ENCODE results near the gene NXN. TPM values are rescaled to one million over a fixed set of nuclear protein-coding genes. Genes with fewer than 3 reads are reported as not detected.
"Not testable (repeated sequence)": the region's sequence is repeated elsewhere in the genome, so short reads cannot be mapped to it uniquely, and the experiment has no call there.

The NXN gene
- total and polyA plus RNA-seq, 2 donors (not counting 1 experiment from before 2014, with no cell fraction given) = 0.04 to 0.17 TPM

DNA sequence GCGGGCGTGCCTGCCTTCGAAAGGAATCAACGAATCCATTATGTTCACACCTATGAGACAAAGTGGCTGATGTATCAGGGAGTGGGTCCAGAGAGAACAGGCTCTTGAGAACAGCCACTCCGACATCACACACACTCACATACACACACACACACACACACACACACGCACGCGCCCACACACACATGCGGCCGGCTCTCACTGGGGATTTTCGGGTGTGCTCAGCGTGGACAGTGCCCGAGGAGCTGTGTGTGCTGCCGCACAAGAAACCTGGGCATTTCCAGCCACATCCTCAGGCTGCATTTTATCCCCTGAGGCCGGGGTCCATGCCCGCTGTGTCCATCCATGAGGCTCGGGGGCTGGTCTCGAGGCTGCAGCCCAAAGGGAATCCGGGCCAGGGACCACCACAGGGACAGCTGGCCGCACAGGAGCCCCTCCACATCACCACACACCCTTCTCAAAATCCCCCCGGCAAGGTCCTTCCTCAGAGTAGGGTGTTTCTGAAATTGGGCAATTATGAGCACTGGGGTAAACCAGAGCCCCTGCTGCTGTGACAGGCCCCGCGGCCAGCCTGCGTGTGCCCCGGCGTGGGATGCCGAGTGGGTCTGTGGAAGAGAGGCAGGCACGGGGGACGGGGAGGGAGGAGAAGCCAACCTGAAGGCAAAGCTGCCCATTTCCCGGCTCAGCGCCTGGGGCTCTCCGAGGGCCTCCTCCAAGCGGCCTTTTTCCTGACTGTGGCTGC, 172.6 kb downstream of the NXN start:
- no peak overlapping the region for H2AFZ ChIP-seq (ENCODE audit: insufficient read depth, low read depth, low read length, poor library complexity, severe bottlenecking)
- H3K27ac Mint-ChIP-seq = no peak overlapping the region
- H3K9me3 Mint-ChIP-seq (ENCODE audit: insufficient read depth) = no peaks in the 10 kb centered on the region
- TF ChIP-seq, protein P1, sequence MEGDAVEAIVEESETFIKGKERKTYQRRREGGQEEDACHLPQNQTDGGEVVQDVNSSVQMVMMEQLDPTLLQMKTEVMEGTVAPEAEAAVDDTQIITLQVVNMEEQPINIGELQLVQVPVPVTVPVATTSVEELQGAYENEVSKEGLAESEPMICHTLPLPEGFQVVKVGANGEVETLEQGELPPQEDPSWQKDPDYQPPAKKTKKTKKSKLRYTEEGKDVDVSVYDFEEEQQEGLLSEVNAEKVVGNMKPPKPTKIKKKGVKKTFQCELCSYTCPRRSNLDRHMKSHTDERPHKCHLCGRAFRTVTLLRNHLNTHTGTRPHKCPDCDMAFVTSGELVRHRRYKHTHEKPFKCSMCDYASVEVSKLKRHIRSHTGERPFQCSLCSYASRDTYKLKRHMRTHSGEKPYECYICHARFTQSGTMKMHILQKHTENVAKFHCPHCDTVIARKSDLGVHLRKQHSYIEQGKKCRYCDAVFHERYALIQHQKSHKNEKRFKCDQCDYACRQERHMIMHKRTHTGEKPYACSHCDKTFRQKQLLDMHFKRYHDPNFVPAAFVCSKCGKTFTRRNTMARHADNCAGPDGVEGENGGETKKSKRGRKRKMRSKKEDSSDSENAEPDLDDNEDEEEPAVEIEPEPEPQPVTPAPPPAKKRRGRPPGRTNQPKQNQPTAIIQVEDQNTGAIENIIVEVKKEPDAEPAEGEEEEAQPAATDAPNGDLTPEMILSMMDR (IDR thresholded peaks at IDR 0.05) = no peak
- no peak for TF ChIP-seq EZH2 (IDR thresholded peaks at IDR 0.05; ENCODE audit: borderline replicate concordance, insufficient read depth, low read depth, low read length, poor library complexity, severe bottlenecking)
- peaks cover 0 to 2% (median 0%) of the 10 kb centered on the region in 4 experiments for H3K27me3 ChIP-seq (replicated peaks in 1 of 4; ENCODE audit: control extremely low read depth in 1 of 4, control insufficient read depth in 3 of 4, insufficient read depth in 4 of 4, low read length in 3 of 4)
- no peak overlapping the region for H3K4me3 ChIP-seq (ENCODE audit: control extremely low read depth in 1 of 5, extremely low read depth in 1 of 5, insufficient read depth in 1 of 5, low read depth in 2 of 5, low read length in 4 of 5)
- ATAC-seq (ENCODE audit: low read depth) (no peak), DNase-seq (no peak)
- H3K36me3 ChIP-seq (replicated peaks in 1 of 2; ENCODE audit: control extremely low read depth in 1 of 2, control insufficient read depth in 1 of 2, extremely low read depth in 1 of 2, insufficient read depth in 2 of 2, low read length in 1 of 2) = no peaks in the 10 kb centered on the region
- no peak overlapping the region for H3K4me3 Mint-ChIP-seq
- no peaks in the 10 kb centered on the region for H3K4me1 ChIP-seq (ENCODE audit: control insufficient read depth in 2 of 2, insufficient read depth in 2 of 2, low read length in 2 of 2)
- no peak overlapping the region for H3K27ac ChIP-seq (ENCODE audit: low read length in 2 of 2)
- H3K9me3 ChIP-seq (ENCODE audit: control extremely low read depth in 1 of 3, control insufficient read depth in 2 of 3, insufficient read depth in 1 of 3, low read length in 2 of 3) = peaks cover 0 to 3% (median 0%) of the 10 kb centered on the region in 3 donors
- no peaks in the 10 kb centered on the region for H4K20me1 ChIP-seq (ENCODE audit: control insufficient read depth, insufficient read depth, low read length, poor library complexity, severe bottlenecking)
- H3K4me1 Mint-ChIP-seq = no peaks in the 10 kb centered on the region
- no peak overlapping the region for H3K4me2 ChIP-seq (replicated peaks; ENCODE audit: low read depth, low read length, poor library complexity, severe bottlenecking)
- CTCF ChIA-PET = no interaction called here
- WGBS (ENCODE audit: insufficient coverage) = 87% methylated on average over 29 of the region's 33 CpGs
- intact Hi-C loops (cut with micrococcal nuclease) = no loop called here
- POLR2A ChIA-PET = no interaction called here
- no peak overlapping the region for H3K9ac ChIP-seq (ENCODE audit: low read length)
- H3K79me2 ChIP-seq (ENCODE audit: control insufficient read depth, insufficient read depth, low read length) = no peaks in the 10 kb centered on the region
- H3K27me3 Mint-ChIP-seq = no peaks in the 10 kb centered on the region

DNA sequence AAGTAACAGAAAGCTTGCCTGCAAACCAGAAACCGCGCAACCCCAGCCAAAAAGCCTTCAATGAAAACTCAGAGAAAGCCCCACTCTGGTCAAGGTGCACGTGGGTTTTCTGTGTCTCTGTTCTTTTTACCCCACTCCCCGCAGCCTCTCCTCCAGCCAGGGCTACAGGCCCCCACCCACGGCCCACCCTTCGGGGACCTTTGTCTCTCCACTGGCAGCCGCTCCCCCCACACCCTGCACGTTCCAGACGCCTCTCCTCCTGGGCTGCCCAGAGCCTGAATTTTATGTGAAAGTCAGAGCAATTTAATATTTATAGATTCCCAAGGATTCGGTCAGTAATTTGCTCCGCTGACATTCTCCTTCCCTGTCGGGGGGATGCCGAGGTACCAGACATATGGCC, 173.2 kb downstream of the NXN start:
- CTCF ChIA-PET = no interaction called here

DNA sequence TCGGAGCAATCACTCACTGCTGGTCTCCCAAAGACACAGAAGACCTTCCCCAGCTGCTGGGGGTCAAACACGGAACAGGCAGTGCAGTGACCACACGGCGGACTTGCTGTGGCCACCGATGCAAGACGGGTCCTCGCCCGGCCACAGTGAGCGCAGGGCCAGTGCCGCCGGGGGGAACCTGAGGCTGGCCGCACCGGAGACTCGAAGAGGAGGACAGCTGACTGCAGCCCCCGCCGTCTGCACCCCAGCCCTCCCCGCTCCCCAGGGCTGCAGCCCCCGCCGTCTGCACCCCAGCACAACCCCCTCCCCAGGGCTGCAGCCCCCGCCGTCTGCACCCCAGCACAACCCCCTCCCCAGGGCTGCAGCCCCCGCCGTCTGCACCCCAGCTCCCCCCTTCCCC, 173.7 kb downstream of the NXN start:
- ATAC-seq (ENCODE audit: low read depth); H3K4me1 Mint-ChIP-seq; H3K4me1 ChIP-seq (ENCODE audit: control insufficient read depth in 2 of 2, insufficient read depth in 2 of 2, low read length in 2 of 2); POLR2A ChIA-PET; H3K36me3 ChIP-seq (replicated peaks in 1 of 2; ENCODE audit: control extremely low read depth in 1 of 2, control insufficient read depth in 1 of 2, extremely low read depth in 1 of 2, insufficient read depth in 2 of 2, low read length in 1 of 2); H3K9me3 ChIP-seq (ENCODE audit: control extremely low read depth in 1 of 3, control insufficient read depth in 2 of 3, insufficient read depth in 1 of 3, low read length in 2 of 3); H3K4me3 Mint-ChIP-seq; H3K79me2 ChIP-seq (ENCODE audit: control insufficient read depth, insufficient read depth, low read length); H3K9me3 Mint-ChIP-seq (ENCODE audit: insufficient read depth); H3K27me3 Mint-ChIP-seq; CTCF ChIA-PET; H4K20me1 ChIP-seq (ENCODE audit: control insufficient read depth, insufficient read depth, low read length, poor library complexity, severe bottlenecking); H3K4me3 ChIP-seq (ENCODE audit: control extremely low read depth in 1 of 5, extremely low read depth in 1 of 5, insufficient read depth in 1 of 5, low read depth in 2 of 5, low read length in 4 of 5); H3K27ac ChIP-seq (ENCODE audit: low read length in 2 of 2); H3K27ac Mint-ChIP-seq; DNase-seq; H3K4me2 ChIP-seq (replicated peaks; ENCODE audit: low read depth, low read length, poor library complexity, severe bottlenecking); H3K9ac ChIP-seq (ENCODE audit: low read length); H3K27me3 ChIP-seq (replicated peaks in 1 of 4; ENCODE audit: control extremely low read depth in 1 of 4, control insufficient read depth in 3 of 4, insufficient read depth in 4 of 4, low read length in 3 of 4); intact Hi-C loops (cut with micrococcal nuclease); H2AFZ ChIP-seq (ENCODE audit: insufficient read depth, low read depth, low read length, poor library complexity, severe bottlenecking): not testable (repeated sequence)
- WGBS (ENCODE audit: insufficient coverage) = 92% methylated on average over 10 of the region's 23 CpGs

More for the DNA sequence above, 173.2 kb downstream of the NXN start:
- DNase-seq (no peak), ATAC-seq (ENCODE audit: low read depth) (no peak)
- H3K27ac Mint-ChIP-seq = no peak overlapping the region
- Histone ChIP-seq H3K27me3 (replicated peaks in 1 of 4; ENCODE audit: control extremely low read depth in 1 of 4, control insufficient read depth in 3 of 4, insufficient read depth in 4 of 4, low read length in 3 of 4) (peaks cover 0 to 2% (median 0%) of the 10 kb centered on the region in 4 experiments), H3K9me3 (ENCODE audit: control extremely low read depth in 1 of 3, control insufficient read depth in 2 of 3, insufficient read depth in 1 of 3, low read length in 2 of 3) (peaks cover 0 to 3% (median 0%) of the 10 kb centered on the region in 3 donors), H3K27ac (ENCODE audit: low read length in 2 of 2) (no peak overlapping the region), H2AFZ (ENCODE audit: insufficient read depth, low read depth, low read length, poor library complexity, severe bottlenecking) (no peak overlapping the region), H3K9ac (ENCODE audit: low read length) (no peak overlapping the region), H3K36me3 (replicated peaks in 1 of 2; ENCODE audit: control extremely low read depth in 1 of 2, control insufficient read depth in 1 of 2, extremely low read depth in 1 of 2, insufficient read depth in 2 of 2, low read length in 1 of 2) (no peaks in the 10 kb centered on the region), H3K4me2 (replicated peaks; ENCODE audit: low read depth, low read length, poor library complexity, severe bottlenecking) (no peak overlapping the region), H3K79me2 (ENCODE audit: control insufficient read depth, insufficient read depth, low read length) (no peaks in the 10 kb centered on the region), H3K4me3 (ENCODE audit: control extremely low read depth in 1 of 5, extremely low read depth in 1 of 5, insufficient read depth in 1 of 5, low read depth in 2 of 5, low read length in 4 of 5) (no peak overlapping the region), H4K20me1 (ENCODE audit: control insufficient read depth, insufficient read depth, low read length, poor library complexity, severe bottlenecking) (no peaks in the 10 kb centered on the region), H3K4me1 (ENCODE audit: control insufficient read depth in 2 of 2, insufficient read depth in 2 of 2, low read length in 2 of 2) (no peaks in the 10 kb centered on the region)
- 73% methylated on average over 2 of the region's 13 CpGs for WGBS (ENCODE audit: insufficient coverage)
- no peaks in the 10 kb centered on the region for H3K9me3 Mint-ChIP-seq (ENCODE audit: insufficient read depth)
- no peaks in the 10 kb centered on the region for H3K4me1 Mint-ChIP-seq
- TF ChIP-seq EZH2 (IDR thresholded peaks at IDR 0.05; ENCODE audit: borderline replicate concordance, insufficient read depth, low read depth, low read length, poor library complexity, severe bottlenecking) = no peak
- TF ChIP-seq, protein P1 (IDR thresholded peaks at IDR 0.05) = no peak
- H3K4me3 Mint-ChIP-seq = no peak overlapping the region
- H3K27me3 Mint-ChIP-seq = no peaks in the 10 kb centered on the region
- POLR2A ChIA-PET = no interaction called here
- intact Hi-C loops (cut with micrococcal nuclease) = no loop called here

Measured in B cell (primary cell).